DOHH2 (cell line): Measurements from ENCODE around the gene FLAD1.

Experiments used
- H3F3A ChIP-seq: fragments of 200-600 bp; sonication (generic), shearing (Covaris generic); 2 replicates; pipeline ENCODE4 v1.6.0; 2016; ENCODE audit warnings: antibody characterized with exemption, mild to moderate bottlenecking; ENCODE audit not compliant: control insufficient read depth, insufficient read depth
- H3K27ac ChIP-seq: fragments of 200-600 bp; sonication (generic); 2 replicates; pipeline ENCODE4 v1.5.1; 2014; ENCODE audit warnings: low read depth, mild to moderate bottlenecking, low read length, moderate library complexity
- H3K27me3 ChIP-seq: fragments of 200-600 bp; sonication (generic); 2 replicates; pipeline ENCODE4 v1.6.1; 2014; ENCODE audit warnings: mild to moderate bottlenecking, low read length, mixed read lengths; ENCODE audit not compliant: control insufficient read depth
- H3K36me3 ChIP-seq: fragments of 200-600 bp; sonication (generic); 2 replicates; pipeline ENCODE4 v1.6.1; 2014; ENCODE audit warnings: mild to moderate bottlenecking, low read length, moderate library complexity, mixed read lengths; ENCODE audit not compliant: control insufficient read depth
- H3K4me1 ChIP-seq: fragments of 200-600 bp; sonication (generic); 2 replicates; pipeline ENCODE4 v1.6.1; 2014; ENCODE audit warnings: mild to moderate bottlenecking, low read length, mixed read lengths; ENCODE audit not compliant: control insufficient read depth
- H3K4me2 ChIP-seq: fragments of 200-600 bp; sonication (generic); 2 replicates; pipeline ENCODE4 v1.6.0; 2014; ENCODE audit warnings: mild to moderate bottlenecking, low read length, moderate library complexity
- H3K4me3 ChIP-seq: fragments of 200-600 bp; sonication (generic); 2 replicates; pipeline ENCODE4 v1.5.1; 2014; ENCODE audit warnings: mild to moderate bottlenecking, low read length, mixed read lengths
- H3K79me2 ChIP-seq: fragments of 200-600 bp; sonication (generic); 2 replicates; pipeline ENCODE4 v1.6.1; 2014; ENCODE audit warnings: mild to moderate bottlenecking, low read length, mixed read lengths; ENCODE audit not compliant: control insufficient read depth
- H3K9me2 ChIP-seq: fragments of 200-600 bp; sonication (generic); replicated peaks from 2 replicates; pipeline ENCODE4 v1.6.1; 2014; ENCODE audit warnings: mild to moderate bottlenecking, low read length, mixed read lengths; ENCODE audit not compliant: control insufficient read depth
- H3K9me3 ChIP-seq: fragments of 200-600 bp; sonication (generic); 2 replicates; pipeline ENCODE4 v1.6.1; 2014; ENCODE audit warnings: antibody characterized with exemption, low read length, mixed read lengths; ENCODE audit not compliant: control insufficient read depth, insufficient read depth
- H4K20me1 ChIP-seq: fragments of 200-600 bp; sonication (generic); 2 replicates; pipeline ENCODE4 v1.6.0; 2014; ENCODE audit warnings: low read depth, mild to moderate bottlenecking, antibody characterized with exemption, low read length, moderate library complexity; ENCODE audit not compliant: control insufficient read depth, insufficient read depth
- EZH2phosphoT487 ChIP-seq: fragments of 200-600 bp; sonication (generic); IDR thresholded peaks from 2 replicates; pipeline ENCODE4 v1.6.1; 2017; ENCODE audit warnings: borderline replicate concordance, mild to moderate bottlenecking, antibody characterized with exemption, low read length, moderate library complexity, mixed read lengths
- TF ChIP-seq, protein P1 (sequence below): fragments of 200-600 bp; sonication (generic); IDR thresholded peaks from one replicate; pipeline ENCODE4 v1.5.1; 2014; ENCODE audit warnings: antibody characterized with exemption, mild to moderate bottlenecking, low read depth, low read length; ENCODE audit not compliant: poor library complexity, severe bottlenecking

FLAD1 gene

DNA sequence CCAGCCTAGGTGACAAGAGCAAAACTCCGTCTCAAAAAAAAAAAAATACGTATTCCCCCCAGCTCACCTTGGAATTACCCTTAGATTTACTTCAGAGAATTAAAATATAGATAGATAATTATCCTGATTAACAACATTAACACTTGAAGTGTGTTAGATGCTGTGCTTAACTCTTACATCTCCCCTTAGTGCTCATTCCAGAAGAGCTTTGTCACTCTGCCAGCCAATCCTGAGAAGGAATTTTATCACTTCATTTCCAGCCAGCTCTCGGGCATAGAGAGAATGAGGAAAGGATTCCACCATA is 11.0 kb upstream of the FLAD1 start:
- Histone ChIP-seq H4K20me1 (peaks cover 14% of the 10 kb centered on the region; the same call in 1 of the 2 replicates), H3K27me3 (no peaks in the 10 kb centered on the region), H3K9me3 (no peaks in the 10 kb centered on the region), H3K27ac (no peak overlapping the region), H3K4me1 (peaks cover 43% of the 10 kb centered on the region), H3K9me2 (no peaks in the 10 kb centered on the region), H3K79me2 (peaks cover 74% of the 10 kb centered on the region), H3F3A (peaks cover 4% of the 10 kb centered on the region; the same call in 1 of the 2 replicates), H3K4me2 (no peak overlapping the region), H3K4me3 (no peak overlapping the region; the same call in 1 of the 2 replicates), H3K36me3 (peaks cover 61% of the 10 kb centered on the region)
- TF ChIP-seq, protein P1, sequence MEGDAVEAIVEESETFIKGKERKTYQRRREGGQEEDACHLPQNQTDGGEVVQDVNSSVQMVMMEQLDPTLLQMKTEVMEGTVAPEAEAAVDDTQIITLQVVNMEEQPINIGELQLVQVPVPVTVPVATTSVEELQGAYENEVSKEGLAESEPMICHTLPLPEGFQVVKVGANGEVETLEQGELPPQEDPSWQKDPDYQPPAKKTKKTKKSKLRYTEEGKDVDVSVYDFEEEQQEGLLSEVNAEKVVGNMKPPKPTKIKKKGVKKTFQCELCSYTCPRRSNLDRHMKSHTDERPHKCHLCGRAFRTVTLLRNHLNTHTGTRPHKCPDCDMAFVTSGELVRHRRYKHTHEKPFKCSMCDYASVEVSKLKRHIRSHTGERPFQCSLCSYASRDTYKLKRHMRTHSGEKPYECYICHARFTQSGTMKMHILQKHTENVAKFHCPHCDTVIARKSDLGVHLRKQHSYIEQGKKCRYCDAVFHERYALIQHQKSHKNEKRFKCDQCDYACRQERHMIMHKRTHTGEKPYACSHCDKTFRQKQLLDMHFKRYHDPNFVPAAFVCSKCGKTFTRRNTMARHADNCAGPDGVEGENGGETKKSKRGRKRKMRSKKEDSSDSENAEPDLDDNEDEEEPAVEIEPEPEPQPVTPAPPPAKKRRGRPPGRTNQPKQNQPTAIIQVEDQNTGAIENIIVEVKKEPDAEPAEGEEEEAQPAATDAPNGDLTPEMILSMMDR: no peak
- TF ChIP-seq EZH2phosphoT487: no peak

DNA sequence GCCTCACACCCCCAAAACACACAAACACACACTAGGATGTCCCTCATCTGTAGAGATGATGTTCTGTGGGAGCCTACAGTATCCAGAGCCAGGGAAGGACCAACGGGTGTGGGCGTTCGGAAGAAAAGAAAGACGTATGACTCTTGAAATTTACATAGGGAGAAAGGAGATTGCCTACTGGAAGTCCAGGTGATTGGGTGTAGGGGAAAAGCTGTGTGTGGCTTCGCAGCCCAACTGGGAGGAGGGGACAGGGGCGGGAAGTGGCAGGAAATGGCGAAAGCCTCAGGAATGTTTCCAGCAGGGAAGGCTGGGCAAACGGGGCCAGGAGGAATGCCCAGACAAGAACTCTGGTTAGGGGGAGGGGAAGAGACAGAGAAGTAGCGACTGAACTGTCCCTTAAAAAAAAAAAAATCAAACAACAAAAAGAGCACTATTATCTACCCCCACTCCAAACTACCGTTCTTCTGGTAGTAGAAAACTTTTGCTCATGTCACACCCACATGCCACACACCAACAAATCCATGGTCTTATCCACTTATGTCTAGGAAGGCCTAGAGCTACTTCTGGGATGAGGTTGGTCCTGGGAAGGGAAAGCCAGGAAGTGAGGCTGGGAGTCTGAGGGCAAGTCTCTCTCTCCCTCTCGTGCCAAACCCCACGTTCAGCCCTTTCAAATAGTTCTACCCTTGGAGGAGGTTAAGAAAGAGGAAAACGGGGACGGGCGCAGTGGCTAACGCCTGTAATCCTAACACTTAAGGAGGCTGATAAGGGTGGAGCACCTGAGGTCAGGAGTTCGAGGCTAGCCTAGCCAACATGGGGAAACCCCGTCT is 10.4 kb upstream of the FLAD1 start:
- peaks cover 14% of the 10 kb centered on the region; the same call in 1 of the 2 replicates for H4K20me1 ChIP-seq
- no peaks in the 10 kb centered on the region for H3K27me3 ChIP-seq
- H3K9me3 ChIP-seq: no peaks in the 10 kb centered on the region
- no peak overlapping the region for H3K27ac ChIP-seq
- H3F3A ChIP-seq: peaks cover 8% of the 10 kb centered on the region
- H3K36me3 ChIP-seq: peaks cover 61% of the 10 kb centered on the region
- no peak for TF ChIP-seq EZH2phosphoT487
- TF ChIP-seq, protein P1: no peak
- peaks cover 80% of the 10 kb centered on the region for H3K79me2 ChIP-seq
- H3K4me3 ChIP-seq: peak overlapping the region; percentile 95
- H3K4me2 ChIP-seq: peak overlapping the region; percentile 70
- no peaks in the 10 kb centered on the region for H3K9me2 ChIP-seq
- H3K4me1 ChIP-seq: peaks cover 48% of the 10 kb centered on the region

DNA sequence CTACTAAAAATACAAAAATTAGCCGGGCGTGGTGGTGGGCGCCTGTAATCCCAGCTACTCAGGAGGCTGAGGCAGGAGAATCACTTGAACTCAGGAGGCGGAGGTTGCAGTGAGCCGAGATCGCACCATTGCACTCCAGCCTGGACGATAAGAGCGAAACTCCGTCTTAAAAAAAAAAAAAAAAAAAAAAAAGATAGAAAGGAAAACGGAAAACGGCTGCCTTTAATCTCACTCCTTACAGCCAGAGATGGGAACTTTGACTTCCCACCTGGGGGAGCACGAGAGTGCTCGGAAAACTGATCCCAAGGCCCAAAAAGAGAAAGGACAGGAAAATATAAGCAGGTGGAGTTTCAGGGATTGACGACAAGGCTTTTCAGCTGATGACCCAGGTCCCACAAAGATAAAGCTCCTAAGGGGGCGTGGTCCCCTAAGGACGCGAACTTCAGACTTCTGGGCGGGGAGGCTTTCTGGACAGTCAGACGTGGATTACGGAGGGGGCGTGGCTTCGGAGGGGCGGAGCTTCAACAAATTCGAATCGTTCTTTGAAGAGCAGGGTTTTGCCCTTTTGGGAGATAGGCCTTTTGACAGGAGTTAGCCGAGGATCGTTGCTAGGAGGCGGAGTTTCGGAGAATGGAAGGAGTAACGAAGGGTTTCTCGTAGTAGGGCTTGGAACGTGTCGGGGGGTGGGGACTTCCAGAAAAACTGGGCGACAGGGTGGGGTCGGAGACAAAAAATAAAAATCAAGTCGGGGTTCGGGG is 9.6 kb upstream of the FLAD1 start:
- Histone ChIP-seq H3K36me3 (peaks cover 61% of the 10 kb centered on the region), H3K27ac (peak overlapping the region; percentile 82), H4K20me1 (peaks cover 14% of the 10 kb centered on the region; the same call in 1 of the 2 replicates), H3K9me2 (no peaks in the 10 kb centered on the region), H3K4me2 (peak overlapping the region; percentile 70), H3K4me1 (peaks cover 54% of the 10 kb centered on the region), H3K9me3 (no peaks in the 10 kb centered on the region), H3F3A (peaks cover 15% of the 10 kb centered on the region), H3K4me3 (peak overlapping the region; percentile 95), H3K79me2 (peaks cover 88% of the 10 kb centered on the region), H3K27me3 (no peaks in the 10 kb centered on the region)
- TF ChIP-seq EZH2phosphoT487: no peak
- TF ChIP-seq, protein P1: peak; percentile 36
